NCI-H187 (cell line): ENCODE results near the gene GPX3.

Source experiments
- DNase-seq, 2 experiments: peaks; one replicate each; lab custom pipeline; 2025; lab: John Stamatoyannopoulos, UW

GPX3 gene

DNA sequence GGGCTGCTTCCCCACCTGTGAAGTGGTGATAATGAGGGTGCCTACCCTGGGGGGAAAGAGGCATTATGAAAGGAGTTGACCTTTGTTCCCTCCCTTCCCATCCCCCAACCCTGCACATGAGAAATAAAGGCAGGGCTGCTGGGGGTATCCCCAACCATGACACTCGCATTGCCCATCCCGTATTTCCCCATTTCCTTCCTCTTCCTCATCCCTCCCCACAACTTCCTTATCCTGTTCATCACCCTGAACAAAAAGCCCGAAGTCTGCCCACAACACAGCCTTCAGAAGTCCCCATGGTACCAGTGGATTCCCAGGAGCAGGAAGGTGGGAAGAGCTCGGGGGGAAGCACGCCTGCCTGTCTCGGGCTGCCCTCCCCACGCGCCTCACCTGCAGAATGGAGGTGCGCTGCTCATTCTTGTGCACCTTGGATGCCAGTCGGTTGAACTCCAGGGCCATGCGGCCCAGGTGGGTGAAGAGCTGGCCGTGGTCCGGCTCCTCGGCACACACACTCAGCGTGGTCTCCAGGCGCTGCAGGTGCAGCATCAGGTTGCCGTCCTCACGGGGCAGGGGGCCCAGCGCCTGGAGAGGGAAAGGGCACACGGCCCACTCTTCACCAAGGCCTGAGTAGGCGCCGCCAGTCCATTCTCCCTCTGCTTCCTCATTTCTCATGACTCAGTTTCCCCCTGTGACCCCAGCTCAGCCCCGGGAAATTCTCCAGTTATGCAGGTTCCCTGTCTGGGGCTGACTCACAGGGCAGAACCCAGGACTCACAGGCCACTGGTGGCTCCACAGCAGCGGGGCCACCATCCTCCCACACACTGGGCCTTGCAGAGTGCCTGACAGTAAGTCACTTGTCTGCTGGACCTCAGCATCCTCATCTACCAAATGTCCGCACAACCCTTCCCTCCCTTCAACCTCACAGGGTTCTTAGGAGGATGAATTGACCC is 36.3 kb downstream of the GPX3 start:
- no peak for DNase-seq

GRCh38 chr5:151058301-151058700 is 37.9 kb downstream of the GPX3 start:
- no peak for DNase-seq

DNA sequence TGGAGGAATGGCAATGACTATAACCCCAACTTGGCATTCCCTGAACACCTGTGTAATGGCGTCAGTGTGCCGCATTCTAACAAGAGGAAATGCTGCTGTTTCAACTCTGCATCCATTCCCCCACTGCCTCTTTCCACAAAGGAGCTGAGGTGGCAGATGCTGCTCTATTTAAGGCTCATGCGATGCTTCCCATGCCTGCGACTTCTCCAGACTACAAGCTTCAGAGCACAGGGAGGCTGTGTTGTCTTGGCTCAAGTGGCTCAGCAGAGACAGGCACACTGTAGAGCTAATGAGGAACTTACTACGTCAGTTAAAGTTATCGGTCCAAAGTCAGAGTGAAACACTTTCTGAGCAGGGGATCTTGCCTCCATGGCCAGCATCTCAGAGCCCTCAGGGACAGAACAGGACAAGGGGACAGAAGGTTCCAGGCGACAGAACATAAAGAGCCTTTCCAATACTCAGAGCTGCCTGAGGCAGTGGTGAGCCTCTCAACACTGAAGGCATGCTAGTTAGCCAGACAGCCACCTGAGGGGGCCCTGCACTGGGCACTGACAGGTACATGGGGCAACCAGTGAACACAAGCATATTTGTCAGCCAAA is 38.6 kb downstream of the GPX3 start:
- no peak for DNase-seq

DNA sequence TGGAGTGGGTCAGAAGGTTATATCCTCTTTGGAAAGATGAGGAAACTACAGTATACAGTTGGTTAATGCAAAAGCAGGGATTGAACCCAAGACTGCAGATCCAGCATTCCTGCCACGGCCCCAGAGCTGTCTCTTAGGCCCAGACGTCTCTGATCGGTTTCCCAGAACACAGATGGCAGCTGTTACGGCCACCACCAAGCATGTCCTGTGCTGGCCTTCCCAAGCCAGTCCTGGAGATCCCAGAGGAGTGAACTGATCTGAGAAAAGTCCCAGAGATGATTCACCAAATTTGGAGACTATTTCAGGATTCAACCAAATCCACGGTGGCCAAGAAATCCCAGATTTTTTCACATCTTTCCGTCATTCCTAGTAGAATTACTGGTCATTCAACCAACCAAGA is 40.4 kb downstream of the GPX3 start:
- DNase-seq: no peak

DNA sequence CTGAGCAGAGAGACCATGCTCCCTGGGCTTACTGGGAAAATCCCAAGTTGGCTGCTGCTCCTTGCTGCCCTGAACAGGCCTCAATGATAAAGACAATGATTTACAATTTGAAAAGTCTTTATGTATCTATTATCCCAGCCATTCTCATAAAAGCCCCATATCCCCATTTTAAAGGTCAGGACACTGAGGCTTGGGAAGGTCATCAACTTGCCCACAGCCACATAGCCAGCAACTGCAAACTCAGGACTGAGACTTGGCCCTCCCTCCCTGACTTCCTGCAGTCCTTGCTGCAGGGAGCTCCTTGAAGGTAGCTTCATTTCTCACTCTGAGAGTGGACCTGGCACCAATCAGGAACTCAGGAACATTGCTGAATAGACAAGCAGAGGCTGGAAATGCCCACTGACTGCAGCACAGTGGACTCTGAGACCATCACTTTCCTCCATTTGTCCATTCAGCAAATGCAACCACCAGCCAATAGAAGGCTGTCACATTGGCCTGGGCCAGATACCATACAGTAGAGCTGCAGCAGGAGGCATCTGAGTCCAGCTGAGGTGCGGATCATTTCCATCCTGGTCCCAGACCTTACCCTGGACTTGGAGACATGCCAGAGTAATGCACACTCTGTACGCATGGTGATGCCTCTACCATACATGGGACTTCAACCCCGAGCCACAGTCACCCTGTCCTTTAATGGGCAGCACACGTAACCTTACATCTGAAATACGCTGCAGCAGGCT is 42.2 kb downstream of the GPX3 start:
- no peak for DNase-seq

DNA sequence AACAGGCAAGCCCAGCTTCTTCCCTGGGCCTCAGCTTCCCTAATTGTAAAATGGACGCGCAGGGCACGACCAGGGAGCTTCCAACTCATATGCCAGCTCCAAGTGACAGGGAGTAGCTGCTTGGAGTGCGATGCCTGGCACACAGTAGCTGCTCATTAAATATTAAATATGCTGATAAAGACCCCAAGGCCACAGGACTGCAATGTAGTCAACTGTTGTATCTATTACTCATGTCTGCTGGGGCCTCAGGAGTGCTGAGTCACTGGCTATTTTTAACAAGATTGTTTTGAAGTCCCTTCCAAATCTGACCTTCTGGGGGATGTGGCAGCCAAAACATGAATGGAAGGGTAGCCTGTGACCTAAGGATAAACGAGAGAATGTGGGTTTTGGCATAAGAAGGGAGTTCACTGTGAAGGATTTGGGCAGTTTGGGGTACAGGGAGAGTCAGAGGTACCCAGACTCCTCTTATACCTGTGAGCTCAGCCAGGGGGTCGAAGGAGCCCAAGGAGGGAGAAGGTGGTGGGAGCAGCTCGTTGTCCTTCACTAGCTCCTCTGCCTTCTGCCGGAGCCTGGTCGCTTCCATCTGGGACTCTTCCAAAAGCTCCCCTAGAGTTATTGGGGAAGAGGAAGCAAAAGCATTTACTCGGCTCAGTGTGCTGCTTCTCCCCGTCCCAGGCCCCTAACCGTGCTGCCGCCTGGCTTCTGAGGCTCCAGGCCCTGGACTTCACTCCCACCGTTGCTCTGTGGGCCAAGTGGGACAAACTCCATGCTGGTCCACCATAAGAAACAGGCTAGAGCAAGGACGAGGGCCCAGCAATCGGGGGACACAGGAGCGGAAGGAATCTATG is 43.0 kb downstream of the GPX3 start:
- DNase-seq: no peak

DNA sequence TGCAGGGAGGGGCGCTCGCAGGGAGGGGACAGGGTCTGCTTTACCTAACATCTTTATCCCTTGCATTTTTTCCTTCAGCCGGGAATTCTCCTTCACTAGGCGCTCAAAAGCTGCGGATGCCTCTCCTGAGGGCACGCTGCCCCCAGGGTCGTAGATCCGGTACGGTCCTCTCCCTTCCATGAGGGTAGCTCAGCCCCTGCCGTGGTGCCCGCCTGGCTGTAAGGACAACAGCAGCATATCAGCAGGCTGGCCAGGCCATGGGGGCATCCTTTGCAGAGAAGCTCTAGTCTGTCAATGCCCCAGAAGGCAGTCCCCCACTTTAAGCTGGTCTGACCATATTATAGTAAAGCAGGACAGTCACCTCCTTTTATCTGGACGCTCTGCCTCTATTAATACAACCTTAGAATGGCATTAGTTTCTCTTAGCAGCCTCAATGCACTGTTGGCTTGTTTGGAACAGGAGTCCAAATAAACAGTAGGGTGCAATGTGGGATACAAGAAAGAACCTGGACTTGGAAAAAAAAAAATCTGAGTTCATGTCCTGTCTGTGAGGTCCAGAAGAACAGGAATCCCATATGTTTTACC is 44.6 kb downstream of the GPX3 start:
- no peak for DNase-seq

GRCh38 chr5:151065609-151066008 is 45.2 kb downstream of the GPX3 start:
- no peak for DNase-seq

- DNase-seq: no peak
Measured at GRCh38 chr5:151066920-151067319, 46.5 kb downstream of the GPX3 start.

DNA sequence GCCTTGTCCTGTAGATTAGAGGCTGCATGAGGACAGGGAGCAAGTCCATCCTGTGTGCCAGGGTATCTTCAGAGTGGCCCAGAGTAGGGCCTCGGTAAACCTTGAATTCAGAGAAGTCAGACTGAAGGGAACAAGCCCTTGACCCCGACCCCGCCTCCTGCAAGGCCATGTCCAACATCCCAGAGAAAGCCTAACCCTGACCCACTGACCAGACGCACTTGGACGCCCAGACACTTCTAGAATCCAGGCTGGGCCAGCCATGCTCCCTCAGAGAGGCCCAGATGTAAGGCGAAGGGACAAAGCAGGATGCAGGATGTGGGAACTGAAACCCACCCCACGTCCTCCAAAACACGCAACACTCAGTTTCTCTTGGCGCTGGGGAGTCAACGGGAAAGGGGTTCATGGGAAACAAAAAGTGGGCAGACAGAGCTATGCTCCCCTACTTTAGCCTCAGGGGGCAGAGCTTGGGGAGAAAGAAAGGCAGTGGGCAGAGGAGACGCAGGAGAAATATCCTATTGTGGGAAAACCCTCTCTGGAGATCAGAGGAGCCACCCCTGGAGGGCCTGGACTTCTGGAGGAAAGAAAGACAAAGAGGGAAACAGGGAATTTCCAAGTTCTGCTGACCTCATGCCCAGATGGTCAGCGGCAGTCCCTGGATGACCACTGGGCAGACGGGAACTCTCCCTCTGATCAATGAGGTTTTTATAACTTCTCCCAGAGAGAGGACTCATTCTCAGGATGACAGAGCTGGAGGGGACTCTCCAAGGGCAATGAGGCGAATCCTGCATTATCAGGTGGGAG is 47.4 kb downstream of the GPX3 start:
- DNase-seq: no peak

DNA sequence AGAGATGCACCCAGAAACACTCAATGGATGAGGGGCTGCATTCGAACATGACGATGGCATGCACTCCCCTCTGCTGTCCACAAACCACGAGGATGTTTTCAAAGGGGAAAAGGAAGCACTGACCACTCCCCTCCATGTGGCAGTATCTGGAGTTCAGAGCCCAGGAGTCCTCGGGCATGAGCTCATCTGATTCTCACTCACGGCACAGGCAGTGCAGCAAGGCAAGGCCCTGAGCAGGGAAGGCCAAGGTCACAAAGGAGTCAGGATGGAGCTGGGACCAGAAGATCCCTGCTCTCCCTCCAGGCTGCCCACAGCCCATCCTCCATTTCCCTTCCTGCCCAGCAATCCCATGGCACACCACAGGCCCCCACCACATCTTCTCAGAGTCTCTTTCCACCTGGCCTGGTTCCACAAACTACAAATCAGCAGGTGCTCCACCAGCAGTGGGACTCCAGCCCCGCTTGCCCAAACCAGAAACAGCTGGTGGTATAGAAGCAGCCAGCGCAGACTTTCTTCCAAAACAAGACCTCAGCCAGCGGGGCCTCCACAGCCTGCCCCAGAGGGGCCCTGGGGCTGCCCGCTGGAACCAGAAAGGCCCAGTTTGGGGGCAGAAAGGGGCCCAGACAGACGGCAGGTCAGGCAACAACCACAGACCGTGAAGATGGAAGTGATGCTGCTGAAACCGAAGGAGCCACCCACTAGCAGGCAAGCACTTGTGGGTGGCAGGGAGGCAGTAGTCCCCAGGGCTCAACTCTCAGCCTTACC is 48.2 kb downstream of the GPX3 start:
- no peak for DNase-seq

GRCh38 chr5:151070449-151070848 is 50.1 kb downstream of the GPX3 start:
- no peak for DNase-seq

GRCh38 chr5:151071021-151071420 is 50.6 kb downstream of the GPX3 start:
- no peak for DNase-seq

- DNase-seq: no peak
Measured at GRCh38 chr5:151071848-151072629, 51.6 kb downstream of the GPX3 start.

- DNase-seq: no peak
Measured at GRCh38 chr5:151072630-151073025, 52.2 kb downstream of the GPX3 start.

GRCh38 chr5:151073280-151073679 is 52.9 kb downstream of the GPX3 start:
- no peak for DNase-seq

DNA sequence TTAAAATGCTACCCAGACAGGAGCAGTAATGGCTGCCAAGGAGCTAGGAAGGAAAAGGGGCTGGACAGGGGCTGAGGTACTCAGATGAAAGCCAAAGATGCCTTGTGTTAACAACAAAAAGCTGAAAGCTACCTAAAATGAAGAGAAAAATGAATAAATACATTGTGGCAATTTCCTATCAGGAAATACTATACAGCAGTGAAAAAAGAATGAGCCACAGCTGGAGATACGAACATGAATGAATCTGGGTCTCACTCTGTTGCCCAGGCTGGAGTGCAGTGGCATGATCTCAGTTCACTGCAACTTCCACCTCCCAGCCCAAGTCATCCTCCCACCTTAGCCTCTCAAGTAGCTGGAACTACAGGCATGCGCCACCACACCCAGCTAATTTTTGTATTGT is 54.2 kb downstream of the GPX3 start:
- DNase-seq: no peak

- DNase-seq: no peak
Measured at GRCh38 chr5:151075698-151076331, 55.4 kb downstream of the GPX3 start.

DNA sequence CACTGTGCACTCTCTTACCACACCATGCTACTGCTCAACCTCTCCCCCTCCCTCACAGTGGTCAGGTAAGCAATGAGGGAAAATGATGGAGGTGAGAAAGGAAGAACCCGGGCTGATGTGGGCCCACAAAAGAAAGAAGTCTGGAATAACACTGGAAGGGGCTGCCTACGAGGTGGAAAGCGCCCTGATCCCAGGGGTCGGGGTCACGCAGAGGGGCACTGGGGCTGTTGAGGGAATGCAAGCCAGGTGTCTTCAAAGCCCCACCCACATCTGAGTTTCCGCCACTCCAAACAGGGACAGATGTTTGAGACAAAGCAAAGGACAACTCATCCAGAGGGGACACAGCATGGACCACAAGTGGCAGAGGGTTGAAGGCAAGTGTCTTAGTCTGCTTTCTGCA is 56.2 kb downstream of the GPX3 start:
- no peak for DNase-seq
